GM18507 (cell line): ENCODE measurements around the gene CXCL8.

Source experiments
- DNase-seq: peaks from one replicate; pipeline ENCODE4 v3.0.0; 2011; ENCODE audit warnings: low read depth; ENCODE audit not compliant: insufficient read length; ENCODE audit errors: extremely low spot score
- FAIRE-seq: peaks from 2 replicates; lab custom pipeline; 2011; peaks lifted over from hg19 to GRCh38; lab: Jason Lieb, UNC

Gene CXCL8

GRCh38 chr4:73714647-73715046 lies 25.7 kb upstream of the CXCL8 start:
- no peak for DNase-seq
- FAIRE-seq: no peak

DNA sequence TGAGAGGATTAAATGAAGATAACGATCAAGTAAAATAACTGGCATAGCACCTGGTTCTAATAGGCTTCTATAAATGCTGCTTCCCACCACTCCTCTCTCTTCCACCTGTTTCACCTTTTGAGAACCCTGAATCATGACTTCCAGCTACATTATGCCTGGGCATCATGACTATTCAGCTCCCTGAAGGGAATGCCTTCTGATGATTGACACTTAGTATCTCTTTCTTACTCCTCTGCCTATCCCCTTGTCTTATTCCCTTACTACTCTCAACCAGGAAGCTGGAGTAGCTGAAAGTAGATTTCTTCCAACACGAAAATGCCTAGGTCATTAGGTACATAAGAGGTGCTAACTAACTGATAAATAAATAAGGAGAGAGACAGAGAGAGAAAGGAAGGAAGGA lies 24.7 kb upstream of the CXCL8 start:
- no peak for DNase-seq
- FAIRE-seq: no peak

GRCh38 chr4:73718375-73719373 lies 21.7 kb upstream of the CXCL8 start:
- FAIRE-seq: peak; percentile 75
- peak; percentile 17 for DNase-seq

DNA sequence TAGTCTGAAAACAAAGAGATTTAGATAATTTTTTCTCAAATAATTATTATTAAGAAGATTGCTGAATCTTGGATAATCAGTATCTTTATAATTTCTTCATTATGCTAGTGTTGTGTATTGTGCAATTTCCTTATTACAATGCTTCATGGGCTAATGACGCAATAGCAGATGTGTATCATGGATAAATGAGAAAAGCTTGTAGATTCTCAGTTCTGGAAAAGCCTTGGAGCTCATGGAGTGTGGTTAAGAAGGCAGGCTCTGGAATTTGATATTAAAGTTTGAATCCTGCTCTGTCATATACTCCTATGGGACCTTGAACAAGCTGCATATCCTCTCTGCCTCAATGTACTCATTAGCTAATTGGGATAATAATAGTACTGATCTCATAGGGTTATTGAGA lies 18.9 kb upstream of the CXCL8 start:
- FAIRE-seq (no peak), DNase-seq (no peak)

DNA sequence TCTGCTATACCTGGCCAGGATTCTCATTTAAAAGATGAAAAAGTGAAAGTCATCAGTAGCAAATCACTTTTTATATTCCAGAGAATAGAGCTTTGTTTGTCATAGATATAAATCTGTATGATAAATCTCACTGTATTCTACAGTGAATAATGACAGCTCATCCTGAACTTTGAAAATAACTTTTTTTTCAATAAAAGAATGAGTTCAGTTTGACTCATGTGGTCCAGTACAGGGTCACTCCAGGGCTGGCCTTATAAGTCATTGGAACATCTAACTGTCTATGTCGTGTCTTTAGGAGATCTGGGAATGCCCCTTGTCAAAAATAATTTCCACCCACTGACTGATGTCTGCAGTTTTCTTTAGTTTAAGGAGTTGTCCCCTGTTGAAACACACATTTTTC lies 18.5 kb upstream of the CXCL8 start:
- FAIRE-seq (no peak), DNase-seq (no peak)

- no peak for DNase-seq
- FAIRE-seq: no peak
Measured at GRCh38 chr4:73723023-73723422, 17.3 kb upstream of the CXCL8 start.

- FAIRE-seq: no peak
- DNase-seq: no peak
Measured at GRCh38 chr4:73723928-73724327, 16.4 kb upstream of the CXCL8 start.

DNA sequence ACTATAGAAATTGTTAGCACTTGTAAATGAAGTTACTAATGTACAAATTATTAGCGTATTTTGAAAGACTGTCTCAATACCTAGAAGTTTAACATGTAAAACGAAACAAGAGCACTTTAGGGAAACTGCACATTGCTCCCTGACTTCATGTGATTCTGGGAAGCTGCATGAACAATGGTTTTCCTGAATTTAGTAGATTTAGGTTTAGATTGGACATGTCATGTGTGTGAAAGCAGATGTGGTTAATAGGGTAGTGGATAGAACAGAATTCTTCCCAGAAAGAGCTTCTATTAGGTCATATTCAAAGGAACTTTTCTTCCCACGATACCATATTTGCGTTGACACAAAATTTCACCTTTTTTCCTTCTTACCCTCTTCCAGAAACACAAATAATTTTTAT lies 14.9 kb upstream of the CXCL8 start:
- no peak for DNase-seq
- no peak for FAIRE-seq

DNA sequence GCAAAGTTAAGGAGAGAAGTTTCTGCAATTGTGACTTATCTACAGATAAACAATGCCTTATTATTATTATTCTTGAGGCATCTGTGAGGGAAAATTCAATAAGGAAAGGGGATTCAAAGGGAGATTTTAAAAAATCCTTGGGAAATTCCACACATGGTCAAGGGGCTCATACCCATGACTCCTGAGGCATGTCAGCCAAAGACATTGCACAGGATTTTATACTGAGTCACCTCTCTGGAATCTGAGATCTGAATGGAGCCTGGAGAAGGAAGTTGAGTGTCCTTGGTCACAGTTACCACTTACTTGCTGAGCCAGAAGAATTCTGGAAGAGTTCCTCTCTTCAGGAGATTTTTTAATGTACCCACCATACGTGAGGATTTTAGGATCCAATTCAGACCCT lies 14.4 kb upstream of the CXCL8 start:
- DNase-seq (no peak), FAIRE-seq (no peak)

DNA sequence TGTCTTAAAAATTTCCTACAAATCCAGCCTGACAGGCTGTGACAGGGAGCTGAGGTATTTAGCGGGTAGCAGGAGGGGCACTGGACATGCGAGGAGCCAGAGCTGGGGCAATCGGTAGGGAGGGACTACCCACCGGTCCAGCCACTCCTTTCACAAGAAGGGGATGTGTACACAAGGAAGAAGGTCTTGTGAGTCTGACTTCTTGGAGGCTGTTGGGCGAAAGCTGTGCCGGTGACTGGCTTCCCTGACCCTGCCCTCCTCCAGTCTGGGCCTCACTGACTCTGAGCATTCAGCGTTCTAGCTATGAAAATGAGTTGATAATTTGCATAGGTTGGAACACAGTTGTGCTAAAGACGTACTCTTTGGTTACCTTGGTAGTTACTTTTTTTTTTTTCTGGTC lies 12.7 kb upstream of the CXCL8 start:
- FAIRE-seq (no peak), DNase-seq (no peak)

- no peak for FAIRE-seq
- DNase-seq: no peak
Measured at GRCh38 chr4:73728091-73728741, 12.2 kb upstream of the CXCL8 start.

DNA sequence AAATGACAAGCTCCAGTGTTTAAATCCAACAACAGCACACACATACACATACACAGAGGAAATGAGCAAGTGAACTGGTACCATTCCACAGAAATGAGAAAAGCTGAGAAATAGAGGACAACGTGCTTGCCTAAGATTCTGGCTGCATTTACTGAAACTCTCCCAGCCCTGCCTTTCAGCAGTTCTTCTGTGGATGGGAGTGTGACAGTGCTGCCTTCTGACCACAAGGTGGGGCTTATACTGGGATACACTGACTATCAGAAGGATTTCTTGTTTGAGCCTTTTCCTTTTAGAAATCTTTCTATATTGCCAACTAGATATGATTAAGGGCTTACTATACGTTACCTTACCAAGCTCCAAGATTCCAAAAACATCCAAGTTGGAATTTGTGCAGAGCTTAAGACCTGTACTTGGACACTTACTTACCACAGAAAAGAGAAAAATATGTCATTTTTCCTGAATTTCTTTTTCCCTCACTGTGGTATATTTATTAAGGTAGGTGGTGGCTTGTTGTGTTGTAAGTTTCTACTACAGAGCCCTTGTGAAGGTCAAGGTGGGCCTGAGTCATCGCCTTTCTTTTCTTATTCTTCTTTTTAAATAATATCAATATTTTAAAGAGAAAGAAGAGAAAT lies 10.7 kb upstream of the CXCL8 start:
- FAIRE-seq (peak; percentile 69), DNase-seq (no peak)

GRCh38 chr4:73730292-73730691 lies 10.1 kb upstream of the CXCL8 start:
- FAIRE-seq: no peak
- DNase-seq: no peak

DNA sequence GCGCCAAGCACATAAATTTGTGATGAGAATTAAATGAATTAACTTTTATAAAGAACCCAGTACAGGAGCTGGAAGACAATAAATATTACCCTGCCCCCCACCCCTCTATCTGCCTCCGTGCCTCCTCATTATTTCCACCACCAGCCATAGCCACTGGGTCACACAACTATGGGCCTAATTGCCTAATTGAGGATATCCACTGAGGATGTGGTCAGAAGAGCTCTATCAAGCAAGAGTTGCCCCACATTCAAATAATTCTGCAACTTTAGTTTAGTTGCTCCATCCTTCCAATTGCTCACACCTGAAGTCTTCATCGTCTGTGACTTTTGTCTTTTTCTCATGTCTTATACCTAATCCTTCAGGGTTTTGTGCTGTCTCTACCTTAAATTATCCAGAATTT lies 9.5 kb upstream of the CXCL8 start:
- DNase-seq: no peak
- FAIRE-seq: no peak

DNA sequence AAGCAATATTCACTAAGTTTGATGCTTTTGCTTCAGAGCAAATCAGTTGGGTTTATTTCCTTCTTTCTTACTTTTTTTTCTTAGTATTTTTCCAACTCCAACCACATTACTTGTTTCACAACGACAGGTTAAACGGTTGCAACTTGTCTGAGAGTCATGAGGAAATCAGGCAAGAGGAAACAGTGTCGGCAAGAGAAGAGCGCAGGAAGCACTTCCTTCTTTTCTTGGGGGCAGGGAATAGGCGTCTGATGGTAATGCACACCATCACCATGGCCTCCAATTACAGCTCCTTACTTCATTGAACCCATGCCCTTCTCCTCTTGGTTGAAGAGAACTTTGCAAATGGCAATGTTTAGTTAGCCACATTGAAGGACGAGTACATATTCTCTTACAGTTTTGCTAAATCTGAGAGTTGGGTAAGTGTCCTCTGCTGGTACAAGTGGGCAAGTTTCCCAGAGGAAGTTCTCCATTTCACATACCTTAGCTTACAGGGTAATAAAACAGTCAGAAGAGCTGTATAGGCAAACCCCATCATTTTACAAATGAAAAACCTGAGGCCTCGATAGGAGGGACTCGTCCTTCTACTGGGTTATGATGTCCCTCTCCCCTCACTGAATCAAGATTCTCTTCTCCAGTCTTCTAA lies 8.3 kb upstream of the CXCL8 start:
- FAIRE-seq: no peak
- DNase-seq: no peak

DNA sequence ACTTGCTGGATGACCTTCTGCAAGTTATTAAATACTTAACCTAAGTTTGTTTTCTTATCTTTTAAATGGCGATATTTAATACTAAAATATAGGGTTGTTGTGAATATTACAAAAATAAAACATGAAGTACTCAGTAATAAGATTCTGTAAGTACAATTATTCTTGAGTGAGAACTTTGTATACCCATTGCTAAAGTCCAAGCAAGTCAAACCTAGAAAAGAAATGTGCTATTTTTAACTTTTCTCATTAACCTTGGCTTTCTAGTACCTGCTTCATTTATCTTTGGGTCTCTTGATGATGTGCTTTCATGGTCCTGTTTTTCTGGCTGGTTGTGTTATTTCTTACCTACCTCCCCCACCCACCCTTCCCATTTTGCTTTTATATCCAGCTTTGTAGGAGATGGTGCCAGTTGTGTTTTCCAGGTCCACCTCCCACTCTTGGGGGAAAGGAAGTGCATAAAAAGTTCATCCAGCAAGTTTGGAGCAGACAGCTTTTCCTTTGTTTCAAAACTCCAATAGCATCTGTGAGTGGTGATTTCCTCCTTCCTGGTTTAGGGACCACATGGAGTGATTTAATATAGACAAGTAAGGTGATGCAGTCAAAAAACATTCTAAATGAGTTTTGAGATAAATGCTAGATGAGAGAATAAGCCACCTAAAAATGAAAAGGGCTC lies 7.5 kb upstream of the CXCL8 start:
- DNase-seq (no peak), FAIRE-seq (no peak)

DNA sequence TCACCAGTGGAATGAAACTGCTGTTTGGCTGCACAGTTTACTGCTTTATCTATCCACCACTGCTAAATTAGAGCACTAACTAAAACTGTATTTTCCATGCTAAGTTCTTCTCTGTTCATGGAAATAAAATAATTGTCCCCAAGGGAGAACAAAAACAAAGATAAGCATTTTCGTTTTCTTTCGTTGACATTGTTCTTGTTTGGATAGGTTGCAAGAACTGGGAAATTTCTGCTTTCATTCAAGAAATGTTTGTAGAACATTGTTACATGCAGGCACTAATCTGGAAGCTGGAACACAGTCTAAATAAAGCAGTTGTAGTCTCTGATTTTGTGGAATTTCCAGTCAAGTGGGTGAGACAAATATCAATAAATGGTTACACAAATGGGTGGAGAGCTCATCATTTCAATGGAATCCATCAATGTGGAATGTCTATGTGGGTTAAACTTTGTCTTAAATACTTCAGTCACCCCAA lies 5.8 kb upstream of the CXCL8 start:
- no peak for DNase-seq
- no peak for FAIRE-seq

DNA sequence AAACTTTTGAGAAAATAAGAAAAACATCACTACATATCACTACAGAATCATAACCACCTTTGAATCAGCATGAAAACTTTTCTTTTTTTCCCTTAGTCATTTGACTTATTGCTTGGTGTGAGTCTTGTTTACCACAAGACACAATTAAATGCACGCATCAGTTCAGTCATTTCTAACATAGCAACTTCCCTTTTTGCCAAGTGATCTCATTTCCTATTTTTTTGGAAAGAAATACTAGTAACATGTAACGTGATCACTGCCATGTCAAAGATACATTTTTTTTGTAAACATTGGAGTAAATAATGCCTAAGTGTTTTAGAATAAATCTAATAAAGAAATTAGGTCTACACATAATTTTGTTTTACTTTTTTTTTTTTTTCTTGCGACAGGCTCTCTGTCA lies 5.1 kb upstream of the CXCL8 start:
- DNase-seq: peak; percentile 43
- FAIRE-seq: peak; percentile 64

DNA sequence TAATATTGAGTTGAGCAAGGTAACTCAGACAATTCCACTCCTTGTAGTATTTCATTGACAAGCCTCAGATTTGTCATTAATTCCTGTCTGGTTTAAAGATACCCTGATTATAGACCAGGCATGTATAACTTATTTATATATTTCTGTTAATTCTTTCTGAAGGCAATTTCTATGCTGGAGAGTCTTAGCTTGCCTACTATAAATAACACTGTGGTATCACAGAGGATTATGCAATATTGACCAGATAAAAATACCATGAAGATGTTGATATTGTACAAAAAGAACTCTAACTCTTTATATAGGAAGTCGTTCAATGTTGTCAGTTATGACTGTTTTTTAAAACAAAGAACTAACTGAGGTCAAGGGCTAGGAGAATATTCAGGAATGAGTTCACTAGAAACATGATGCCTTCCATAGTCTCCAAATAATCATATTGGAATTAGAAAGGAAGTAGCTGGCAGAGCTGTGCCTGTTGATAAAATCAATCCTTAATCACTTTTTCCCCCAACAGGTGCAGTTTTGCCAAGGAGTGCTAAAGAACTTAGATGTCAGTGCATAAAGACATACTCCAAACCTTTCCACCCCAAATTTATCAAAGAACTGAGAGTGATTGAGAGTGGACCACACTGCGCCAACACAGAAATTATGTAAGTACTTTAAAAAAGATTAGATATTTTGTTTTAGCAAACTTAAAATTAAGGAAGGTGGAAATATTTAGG lies 821 bp downstream of the CXCL8 start:
- FAIRE-seq: peak; percentile 44
- no peak for DNase-seq
